HG03135 (cell line): ENCODE measurements around the gene HK1.
"Not testable (repeated sequence)": the region's sequence is repeated elsewhere in the genome, so short reads cannot be mapped to it uniquely, and the experiment has no call there.

Source experiments
- ATAC-seq: cut with Tn5 transposase; IDR thresholded peaks from one replicate; pipeline ENCODE4 v1.9.1; 2021; ENCODE audit warnings: mild to moderate bottlenecking, moderate library complexity; ENCODE audit not compliant: unreplicated experiment

The HK1 gene

DNA sequence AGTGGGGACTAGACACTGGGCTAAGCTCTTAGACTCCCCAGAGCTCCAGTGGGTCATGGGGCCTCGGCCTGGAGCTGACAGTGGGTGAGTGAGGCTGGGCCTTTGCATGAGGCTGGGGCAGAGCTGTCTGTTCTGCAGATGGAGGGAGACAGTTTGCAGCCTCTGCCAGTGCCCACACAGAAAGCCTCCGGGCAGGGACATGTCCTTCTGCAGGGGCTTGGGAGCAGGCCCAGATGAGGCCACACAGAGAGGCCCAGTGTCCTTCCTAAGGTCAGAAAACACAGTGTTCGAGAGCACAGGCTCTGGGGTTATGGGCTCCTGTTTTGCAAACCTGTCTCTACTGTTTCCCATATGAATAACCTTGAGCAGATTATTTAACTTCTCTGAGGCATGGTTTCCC lies 25.1 kb upstream of the HK1 start:
- ATAC-seq, result no peak

DNA sequence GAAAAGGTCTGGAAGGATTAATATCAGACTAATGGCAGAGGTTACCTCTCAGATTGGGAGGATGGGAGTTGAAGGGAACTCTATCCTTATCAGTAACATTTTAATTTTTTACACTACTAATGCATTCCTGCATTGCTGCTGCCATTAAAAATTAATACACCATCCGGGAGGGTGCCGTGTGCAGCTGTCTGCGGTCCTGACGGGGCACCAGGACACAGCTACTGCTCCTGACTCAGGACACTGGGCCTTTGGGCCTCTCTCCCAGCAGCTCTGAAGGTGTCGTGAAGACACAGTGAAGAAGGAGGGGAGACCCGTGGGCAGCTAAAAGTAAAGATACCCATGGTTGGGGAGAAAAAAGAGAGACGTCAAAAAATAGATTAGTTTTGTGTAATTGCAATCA lies 23.4 kb upstream of the HK1 start:
- ATAC-seq, result no peak

DNA sequence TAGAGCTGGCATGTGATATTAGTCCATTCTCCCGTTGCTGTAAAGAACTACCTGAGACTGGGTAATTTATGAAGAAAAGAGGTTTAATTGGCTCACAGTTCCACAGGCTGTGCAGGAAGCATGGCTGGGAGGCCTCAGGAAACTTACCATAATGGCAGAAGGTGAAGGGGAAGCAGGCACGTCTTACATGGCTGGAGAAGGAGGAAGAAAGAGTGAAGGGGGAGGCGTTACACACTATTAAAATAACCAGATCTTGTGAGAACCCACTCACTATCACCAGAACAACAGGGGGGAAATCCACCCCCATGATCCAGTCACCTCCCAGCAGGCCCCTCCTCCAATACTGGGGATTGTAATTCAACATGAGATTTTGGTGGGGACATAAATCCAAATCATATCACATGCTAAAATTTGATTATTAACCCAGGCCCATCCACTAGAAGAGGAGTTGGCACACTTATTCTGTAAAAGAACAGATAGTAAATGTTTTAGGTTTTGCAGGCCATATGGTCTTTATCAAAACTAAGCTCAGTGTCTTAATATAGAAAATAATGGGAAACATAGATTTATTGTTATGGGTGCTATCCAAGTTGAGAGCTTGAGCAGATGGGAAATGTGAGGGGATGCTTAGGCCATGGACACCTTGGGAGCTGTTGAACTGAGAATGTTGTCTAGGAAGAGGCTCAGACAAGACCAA lies 18.6 kb upstream of the HK1 start:
- ATAC-seq, result no peak

DNA sequence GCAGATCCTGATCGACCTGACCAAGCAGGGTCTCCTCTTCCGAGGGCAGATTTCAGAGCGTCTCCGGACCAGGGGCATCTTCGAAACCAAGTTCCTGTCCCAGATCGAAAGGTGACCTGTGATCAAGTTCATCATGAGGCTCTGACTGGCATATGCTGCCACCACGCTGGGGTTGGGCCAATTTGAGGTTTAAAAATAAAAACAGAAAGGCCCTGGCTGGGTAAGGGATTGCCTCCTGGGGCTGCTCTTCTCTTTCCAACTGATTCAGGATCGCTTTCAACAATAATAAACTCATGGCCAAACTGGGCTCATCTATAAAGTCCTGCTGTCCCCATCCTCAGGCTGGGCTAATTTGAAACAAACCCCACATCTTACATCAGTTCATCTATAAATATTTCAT lies 17.1 kb upstream of the HK1 start:
- no peak for ATAC-seq

DNA sequence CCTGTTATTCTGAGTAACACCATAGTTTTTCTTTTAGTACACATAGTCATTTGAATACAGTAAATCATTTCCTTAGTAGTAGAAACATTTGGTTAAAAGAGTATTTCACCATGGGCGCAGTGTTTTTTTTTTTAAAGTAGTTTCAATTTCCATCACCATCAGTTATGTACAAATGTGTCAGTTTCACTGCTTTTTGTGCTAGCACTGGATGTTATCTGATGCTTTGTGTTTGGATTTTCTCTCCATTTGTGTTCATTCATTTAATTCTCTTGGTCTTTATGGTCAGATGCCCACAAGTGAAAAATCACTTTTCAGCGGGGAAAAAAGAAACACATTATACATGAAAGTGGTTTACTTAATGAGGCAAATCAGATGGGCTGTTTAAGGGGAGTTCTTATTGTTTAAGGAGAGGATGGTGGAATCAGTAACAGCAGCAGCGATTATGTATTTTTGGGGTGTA lies 16.0 kb upstream of the HK1 start:
- ATAC-seq, result no peak

DNA sequence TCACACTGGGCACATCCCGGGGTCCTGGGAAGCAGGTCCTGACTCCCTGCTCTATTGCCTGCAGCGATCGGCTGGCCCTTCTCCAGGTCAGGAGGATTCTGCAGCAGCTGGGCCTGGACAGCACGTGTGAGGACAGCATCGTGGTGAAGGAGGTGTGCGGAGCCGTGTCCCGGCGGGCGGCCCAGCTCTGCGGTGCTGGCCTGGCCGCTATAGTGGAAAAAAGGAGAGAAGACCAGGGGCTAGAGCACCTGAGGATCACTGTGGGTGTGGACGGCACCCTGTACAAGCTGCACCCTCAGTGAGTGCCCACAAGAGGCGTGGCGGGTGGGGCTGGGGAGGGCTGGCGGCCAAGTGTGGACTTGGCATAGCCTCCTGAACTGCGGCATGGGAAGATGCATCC lies 12.8 kb upstream of the HK1 start:
- no peak for ATAC-seq

DNA sequence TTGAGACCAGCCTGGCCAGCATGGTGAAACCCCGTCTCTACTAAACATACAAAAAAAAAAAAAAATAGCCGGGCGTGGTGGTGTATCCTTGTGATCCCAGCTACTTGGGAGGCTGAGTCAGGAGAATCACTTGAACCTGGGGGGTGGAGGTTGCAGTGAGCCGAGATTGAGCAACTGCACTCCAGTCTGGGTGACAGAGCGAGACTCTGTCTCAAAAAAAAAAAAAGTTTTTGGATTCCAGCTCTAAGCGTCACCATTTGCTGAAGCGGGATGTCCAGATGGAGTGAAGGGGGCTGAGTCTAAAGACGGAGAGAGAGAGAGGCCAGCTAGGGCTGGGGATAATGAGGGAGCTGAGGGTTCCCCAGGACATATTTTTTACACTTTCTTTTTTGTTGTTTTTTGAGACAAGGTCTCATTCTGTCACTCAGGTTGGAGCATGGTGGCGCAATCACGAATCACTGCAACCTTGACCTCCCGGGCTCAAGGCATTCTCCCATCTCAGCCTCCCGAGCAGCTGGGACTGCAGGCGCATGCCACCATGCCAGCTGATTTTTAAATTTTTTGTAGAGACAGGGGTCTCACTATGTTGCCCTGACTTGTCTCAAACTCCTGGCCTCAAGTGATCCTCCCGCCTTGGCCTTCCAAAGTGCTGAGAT lies 9.4 kb upstream of the HK1 start:
- no peak for ATAC-seq

DNA sequence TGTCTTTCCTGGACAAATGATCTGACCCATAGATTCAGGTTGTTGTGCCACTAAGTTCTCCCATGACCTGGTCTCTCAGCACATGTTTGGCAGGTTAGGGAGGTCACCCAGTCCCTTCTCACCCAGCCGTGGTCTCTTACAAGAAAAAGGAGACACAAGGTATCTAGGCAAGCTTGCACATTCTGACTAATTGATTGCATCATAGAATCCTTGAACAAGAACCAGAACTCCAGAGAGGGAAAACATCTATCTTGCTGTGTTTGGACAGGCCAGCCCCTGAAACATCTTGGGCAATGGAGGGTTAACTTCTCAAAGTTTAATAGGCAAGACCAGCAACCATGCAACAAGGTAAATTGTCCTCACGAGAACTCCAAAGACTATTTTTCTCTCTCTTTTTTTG lies 8.5 kb upstream of the HK1 start:
- no peak for ATAC-seq

DNA sequence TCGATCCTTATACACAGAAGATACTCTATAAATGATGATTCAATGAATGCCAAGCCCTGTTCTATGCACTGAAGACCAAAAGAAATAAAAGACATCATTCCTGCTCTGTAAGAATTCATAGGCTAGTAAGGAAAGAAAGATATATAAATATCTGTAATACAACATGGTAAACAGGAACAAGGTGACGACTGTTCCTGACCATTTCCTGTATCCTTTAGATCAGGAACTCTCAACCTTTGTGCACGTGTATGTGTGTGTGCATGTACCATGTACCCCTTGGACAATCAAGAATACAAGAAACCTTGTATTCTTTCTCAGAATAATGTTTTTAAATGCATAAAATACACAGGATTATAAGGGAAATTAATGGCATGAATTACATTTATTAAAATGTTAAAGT lies 7.3 kb upstream of the HK1 start:
- ATAC-seq, result no peak

DNA sequence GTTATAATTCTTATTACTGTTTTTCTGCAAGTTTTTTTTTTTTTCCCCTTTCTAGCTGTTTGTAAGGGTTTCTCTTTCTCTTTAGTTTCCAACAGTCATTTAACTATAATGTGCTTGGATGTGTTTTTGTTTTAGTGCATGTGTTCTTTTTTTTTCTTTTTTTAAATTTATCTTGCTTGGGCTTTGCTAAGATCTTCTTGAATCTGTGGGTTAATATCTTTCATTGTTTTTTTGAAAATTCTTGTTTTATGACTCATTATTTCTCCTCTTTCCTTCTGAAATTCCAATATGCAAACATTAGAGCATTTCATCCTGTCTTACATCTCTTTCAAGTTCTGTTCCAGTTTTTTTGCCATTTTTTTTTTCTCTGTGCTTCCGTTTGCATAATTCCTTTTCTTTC lies 5.7 kb upstream of the HK1 start:
- ATAC-seq, result no peak

DNA sequence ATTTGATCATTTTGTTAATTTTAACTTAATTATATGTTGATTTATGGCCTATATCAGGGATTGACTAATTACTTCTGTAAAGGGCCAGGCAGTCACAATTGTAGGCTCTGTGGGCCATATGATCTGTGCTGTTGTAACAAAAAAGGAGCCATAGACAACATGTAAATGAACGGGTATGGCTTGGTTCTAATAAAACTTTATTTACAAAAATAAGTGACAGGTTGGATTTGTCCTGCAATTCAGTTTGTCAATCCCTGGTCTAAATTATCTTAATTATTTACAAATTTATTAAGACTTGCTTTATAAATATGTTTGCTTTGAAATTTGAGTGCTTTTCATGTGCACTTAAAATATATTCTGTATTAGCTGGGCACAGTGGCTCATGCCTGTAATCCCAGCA lies 2.9 kb upstream of the HK1 start:
- no peak for ATAC-seq

DNA sequence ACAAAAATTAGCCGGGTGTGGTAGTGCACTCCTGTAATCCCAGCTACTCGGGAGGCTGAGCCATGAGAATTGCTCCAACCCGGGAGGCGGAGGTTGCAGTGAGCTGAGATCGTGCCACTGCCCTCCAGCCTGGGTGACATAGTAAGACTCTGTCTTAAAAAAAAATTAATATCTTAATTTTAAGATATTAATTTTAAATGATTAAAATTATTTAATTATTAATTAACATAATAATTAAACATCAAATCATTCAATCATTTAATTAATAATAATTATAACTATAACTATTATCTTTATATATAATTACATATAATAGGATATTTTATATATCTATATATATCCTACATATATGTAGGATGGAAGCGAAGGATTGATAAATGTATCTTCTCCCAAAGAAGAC lies 1.8 kb upstream of the HK1 start:
- no peak for ATAC-seq

DNA sequence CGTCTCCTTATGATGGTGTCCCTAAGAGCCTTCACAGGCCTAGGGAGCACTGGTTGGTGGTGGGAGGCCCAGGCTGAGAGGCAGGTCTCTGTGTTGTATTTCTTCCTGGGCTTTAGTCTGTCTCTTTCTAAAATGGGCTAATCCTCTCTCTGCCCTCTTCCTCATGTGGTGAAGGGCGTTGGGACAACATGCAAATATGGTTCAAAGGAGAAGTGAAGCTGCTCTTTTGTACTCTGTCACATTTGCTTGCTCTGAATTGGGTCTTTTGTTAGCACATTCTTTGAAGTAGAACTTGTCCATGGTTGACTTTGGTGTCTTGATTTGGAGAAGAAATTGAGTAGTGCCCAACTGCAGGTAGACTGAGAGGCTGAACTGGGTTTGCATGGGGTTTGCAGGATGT lies 814 bp downstream of the HK1 start:
- ATAC-seq, result no peak

DNA sequence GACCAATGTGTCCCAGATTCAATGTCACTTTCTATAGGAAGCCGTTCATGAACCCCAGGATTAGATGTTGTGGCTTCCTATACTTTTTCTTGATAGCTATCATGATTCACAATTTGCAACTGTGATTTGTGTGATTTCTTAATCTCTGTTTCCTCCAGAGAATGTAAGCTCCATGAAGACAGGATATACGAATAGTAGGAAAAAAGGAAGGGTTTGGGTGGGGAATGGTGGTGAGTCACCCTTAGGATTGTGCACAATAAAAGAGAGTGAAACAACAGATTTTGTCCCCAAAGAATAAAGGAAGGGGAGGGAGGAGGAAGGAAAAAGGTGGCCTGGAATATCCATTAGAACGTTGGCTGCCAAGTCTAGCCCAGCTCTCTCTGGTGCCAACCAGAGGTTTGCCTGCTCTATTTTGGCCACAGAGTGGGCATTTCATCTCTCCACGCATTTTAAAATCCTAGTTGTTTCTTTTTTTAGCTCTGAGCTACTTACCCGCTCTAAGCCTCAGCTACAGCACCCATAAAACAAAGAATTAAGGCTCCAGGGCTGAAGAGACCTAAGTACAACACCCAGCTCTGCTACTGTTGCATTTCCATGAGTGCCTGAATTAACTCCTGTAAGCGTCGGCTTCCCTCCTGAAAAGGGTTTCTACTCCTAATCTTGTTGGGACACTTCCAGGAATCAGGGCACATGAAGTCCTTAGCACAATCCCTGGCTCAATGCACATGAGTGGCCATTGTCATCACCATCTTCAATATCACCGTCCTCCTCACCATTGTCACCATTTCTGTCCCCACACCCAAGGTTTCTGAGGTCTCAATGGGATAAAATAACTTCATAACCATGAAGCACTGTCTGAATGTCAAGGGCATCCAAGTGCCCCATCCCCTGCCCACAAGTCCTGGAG lies 3.5 kb downstream of the HK1 start:
- no peak for ATAC-seq

DNA sequence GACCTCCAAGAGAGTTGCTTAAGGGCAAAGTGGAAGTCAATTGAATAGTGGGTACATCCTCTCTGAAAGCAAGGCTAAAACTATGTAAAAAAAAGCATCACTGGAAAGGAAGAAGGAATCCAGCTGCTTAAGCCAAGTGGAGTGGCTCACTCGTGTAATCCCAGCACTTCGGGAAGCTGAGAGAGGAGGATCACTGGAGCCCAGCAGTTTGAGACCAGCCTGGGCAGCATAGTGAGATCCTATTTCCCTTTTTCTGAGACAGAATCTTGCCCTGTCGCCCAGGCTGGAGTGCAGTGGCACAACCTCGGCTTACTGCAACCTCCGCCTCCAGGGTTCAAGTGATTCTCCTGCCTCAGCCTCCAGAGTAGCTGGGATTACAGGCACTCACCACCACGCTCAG lies 6.1 kb downstream of the HK1 start:
- not testable (repeated sequence) for ATAC-seq

DNA sequence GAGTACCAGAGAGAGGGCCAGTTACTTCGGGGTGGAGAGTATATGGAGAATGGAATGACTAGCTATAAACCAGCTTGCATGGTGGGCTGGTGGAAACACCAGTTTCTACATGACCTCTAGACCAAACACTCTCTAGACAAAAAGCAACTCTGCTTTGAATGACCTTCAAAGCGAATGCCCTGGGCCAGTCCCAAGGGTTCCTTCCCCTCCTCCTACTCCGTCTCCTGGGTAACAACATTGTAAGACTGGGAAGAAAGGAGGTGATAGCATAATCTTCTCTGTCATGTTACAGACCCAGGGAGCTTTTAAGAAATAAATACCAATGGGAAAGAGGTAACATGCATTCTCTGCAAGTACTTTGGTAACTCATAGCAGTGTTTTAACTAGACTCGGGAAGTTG lies 7.4 kb downstream of the HK1 start:
- no peak for ATAC-seq

DNA sequence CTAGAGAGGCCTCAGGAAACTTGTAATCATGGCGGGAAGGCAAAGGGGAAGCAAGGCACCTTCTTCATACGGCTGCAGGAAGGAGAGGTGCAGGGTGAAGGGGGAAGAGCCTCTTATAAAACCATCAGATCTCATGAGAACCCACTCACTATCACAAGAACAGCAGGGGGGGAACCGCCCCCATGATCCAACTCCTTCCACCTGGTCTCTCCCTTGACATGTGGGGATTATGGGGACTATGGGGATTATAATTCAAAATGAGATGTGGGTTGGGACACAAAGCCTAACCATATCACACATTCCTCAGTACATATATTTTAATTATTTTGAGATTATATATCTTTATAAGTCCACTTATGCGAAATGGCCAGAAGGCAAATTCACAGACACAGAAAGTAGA lies 8.9 kb downstream of the HK1 start:
- ATAC-seq, result no peak

DNA sequence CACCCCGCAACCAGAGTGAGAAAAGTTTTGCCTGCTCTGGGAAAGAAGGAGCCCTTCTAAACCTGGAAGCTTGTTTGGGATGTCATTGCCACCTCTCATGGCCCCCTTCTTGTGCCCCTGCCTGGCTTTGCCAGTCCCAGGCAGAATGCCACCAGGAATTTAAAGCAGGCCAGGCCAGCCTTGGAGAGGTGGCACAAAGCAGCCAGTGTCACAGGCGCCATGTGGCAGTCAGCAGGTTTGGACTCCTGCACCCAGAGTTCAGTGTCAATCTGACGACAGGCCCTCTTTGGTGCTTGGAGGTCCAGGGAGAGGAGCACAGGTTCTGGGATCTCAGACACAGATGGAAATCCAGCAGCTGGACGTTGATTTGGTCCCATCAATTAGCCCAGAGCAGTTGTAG lies 12.7 kb downstream of the HK1 start:
- ATAC-seq, result no peak

DNA sequence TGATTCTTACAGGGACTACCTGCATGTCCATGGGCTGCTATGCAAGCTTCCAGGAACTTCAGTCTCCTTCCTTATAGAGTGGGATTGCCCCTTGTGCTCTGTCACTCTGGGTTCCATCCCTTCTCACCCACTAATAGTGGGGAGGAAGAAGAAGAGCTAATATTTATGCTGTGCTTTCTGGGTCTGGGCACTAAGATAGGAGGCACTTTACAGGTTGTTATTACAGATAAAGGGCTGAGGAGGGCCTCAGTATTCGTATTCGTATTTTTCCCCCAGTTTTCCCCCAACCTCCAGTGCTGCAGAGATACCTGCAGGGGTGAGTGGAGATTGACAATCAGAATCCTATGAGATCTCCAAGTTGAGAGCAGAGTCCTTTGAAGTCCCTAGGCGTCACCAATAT lies 14.2 kb downstream of the HK1 start:
- ATAC-seq, result no peak

DNA sequence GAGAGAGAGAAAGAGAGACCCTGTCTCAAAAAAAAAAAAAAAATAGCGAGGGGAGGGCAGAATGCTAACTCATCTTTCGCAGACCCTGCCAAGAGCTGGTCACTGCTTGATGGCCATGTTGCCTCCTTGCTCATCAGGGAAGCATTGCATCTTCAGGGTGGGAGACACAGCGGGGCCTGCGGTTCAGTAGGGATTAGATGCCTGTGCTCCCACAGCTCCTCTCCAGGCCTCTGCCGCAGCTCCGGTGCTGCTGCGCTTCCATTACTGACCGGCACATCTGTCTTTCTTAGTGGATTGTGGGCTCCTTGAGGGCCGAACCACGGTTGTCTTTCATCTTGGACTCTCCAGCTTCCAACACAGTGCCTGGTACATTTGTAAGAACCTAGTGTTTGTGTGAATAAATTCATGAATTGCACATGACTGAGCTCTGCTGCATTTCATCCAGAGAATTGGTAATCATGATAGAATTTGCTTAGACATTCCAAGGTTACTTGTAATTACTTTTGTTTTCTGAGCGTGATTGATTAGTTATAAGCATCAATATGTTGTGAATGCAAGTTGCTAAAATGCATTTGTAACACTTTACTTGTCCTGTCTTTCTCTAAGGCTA lies 16.8 kb downstream of the HK1 start:
- ATAC-seq, result no peak

DNA sequence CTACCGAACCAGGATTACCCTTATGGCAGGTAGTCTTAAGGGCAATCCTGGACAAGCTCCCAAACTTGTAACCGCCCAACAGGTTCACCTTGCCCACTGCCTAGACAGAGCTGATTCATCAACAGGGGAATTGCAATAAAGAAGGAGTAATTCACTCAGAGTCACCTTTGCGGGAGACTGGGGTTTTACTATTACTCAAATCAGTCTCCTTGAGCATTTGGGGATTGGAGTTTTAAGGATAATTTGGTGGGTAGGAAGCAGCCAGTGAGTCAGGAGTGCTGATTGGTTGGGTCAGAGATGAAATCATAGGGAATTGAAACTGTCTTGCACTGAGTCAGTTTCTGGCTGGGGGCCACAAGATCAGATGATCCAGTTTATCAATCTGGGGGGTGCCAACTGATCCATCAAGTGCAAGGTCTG lies 25.3 kb downstream of the HK1 start:
- ATAC-seq, result no peak
